Measurements from ENCODE around the gene KRTAP5-9. TPM values are rescaled to one million over a fixed set of nuclear protein-coding genes. Genes with fewer than 3 reads are reported as not detected.
"Not testable (repeated sequence)": the region's sequence is repeated elsewhere in the genome, so short reads cannot be mapped to it uniquely, and the experiment has no call there.

KRTAP5-9 gene
- total and polyA plus RNA-seq, 2 experiments from 2014 or later, result 0.24 TPM; not detected in 1

- Histone ChIP-seq H2AFZ (no peak overlapping the region), H3K27ac (ENCODE audit: low read depth) (no peak overlapping the region), H3K4me3 (no peak overlapping the region), H3K4me1 (ENCODE audit: insufficient read depth) (no peaks in the 10 kb centered on the region), H3K36me3 (ENCODE audit: insufficient read depth) (no peaks in the 10 kb centered on the region), H3K9me2 (ENCODE audit: insufficient read depth) (no peaks in the 10 kb centered on the region), H3F3A (replicated peaks; ENCODE audit: low read depth) (no peaks in the 10 kb centered on the region), H3K27me3 (ENCODE audit: insufficient read depth) (no peaks in the 10 kb centered on the region), H3K79me2 (replicated peaks; ENCODE audit: insufficient read depth) (no peaks in the 10 kb centered on the region), H4K20me1 (replicated peaks; ENCODE audit: insufficient read depth) (no peaks in the 10 kb centered on the region; the same call in 1 of the 2 replicates), H3K4me2 (no peak overlapping the region)
- Mint-ChIP-seq H3K9me3 (no peaks in the 10 kb centered on the region), H3K36me3 (ENCODE audit: low read depth) (no peaks in the 10 kb centered on the region), H3K4me3 (no peak overlapping the region), H3K4me1 (no peaks in the 10 kb centered on the region), H3K27ac (no peak overlapping the region), H3K27me3 (ENCODE audit: insufficient read depth, low read depth, poor library complexity) (peaks cover 2% of the 10 kb centered on the region)
- ATAC-seq, result no peak
- no peak for DNase-seq (ENCODE audit: low spot score)
- TF ChIP-seq ZNF462 (CRISPR knock-in tag; IDR thresholded peaks at IDR 0.05) (no peak), EZH2 (IDR thresholded peaks at IDR 0.05; ENCODE audit: low read depth, unreplicated experiment) (no peak)
Observed at GRCh38 chr11:71532036-71532610, 16.1 kb upstream of the KRTAP5-9 start.

GRCh38 chr11:71534711-71535608 is 13.3 kb upstream of the KRTAP5-9 start:
- not testable (repeated sequence) for H3K4me3 ChIP-seq; H3K36me3 ChIP-seq (ENCODE audit: insufficient read depth); H3K27ac Mint-ChIP-seq; H3K4me1 ChIP-seq (ENCODE audit: insufficient read depth); DNase-seq (ENCODE audit: low spot score); H4K20me1 ChIP-seq (replicated peaks; ENCODE audit: insufficient read depth); H3K27ac ChIP-seq (ENCODE audit: low read depth); H3K27me3 ChIP-seq (ENCODE audit: insufficient read depth); ATAC-seq; H3K4me2 ChIP-seq; H3F3A ChIP-seq (replicated peaks; ENCODE audit: low read depth); H3K79me2 ChIP-seq (replicated peaks; ENCODE audit: insufficient read depth); H3K4me1 Mint-ChIP-seq; H3K36me3 Mint-ChIP-seq (ENCODE audit: low read depth); H3K4me3 Mint-ChIP-seq; H3K27me3 Mint-ChIP-seq (ENCODE audit: insufficient read depth, low read depth, poor library complexity); H3K9me3 Mint-ChIP-seq; H2AFZ ChIP-seq; H3K9me2 ChIP-seq (ENCODE audit: insufficient read depth)
